Measurements from ENCODE around the gene NUTM2D. TPM values are rescaled to one million over a fixed set of nuclear protein-coding genes. Genes with fewer than 3 reads are reported as not detected.
"Not testable (repeated sequence)": the region's sequence is repeated elsewhere in the genome, so short reads cannot be mapped to it uniquely, and the experiment has no call there.

NUTM2D gene
- total and polyA plus RNA-seq, 10 of the 15 experiments (the other 5 are each of a cell fraction or from before 2014, with no cell fraction given), result 0.15 to 1.6 (median 1.1) TPM; not detected in 2

DNA sequence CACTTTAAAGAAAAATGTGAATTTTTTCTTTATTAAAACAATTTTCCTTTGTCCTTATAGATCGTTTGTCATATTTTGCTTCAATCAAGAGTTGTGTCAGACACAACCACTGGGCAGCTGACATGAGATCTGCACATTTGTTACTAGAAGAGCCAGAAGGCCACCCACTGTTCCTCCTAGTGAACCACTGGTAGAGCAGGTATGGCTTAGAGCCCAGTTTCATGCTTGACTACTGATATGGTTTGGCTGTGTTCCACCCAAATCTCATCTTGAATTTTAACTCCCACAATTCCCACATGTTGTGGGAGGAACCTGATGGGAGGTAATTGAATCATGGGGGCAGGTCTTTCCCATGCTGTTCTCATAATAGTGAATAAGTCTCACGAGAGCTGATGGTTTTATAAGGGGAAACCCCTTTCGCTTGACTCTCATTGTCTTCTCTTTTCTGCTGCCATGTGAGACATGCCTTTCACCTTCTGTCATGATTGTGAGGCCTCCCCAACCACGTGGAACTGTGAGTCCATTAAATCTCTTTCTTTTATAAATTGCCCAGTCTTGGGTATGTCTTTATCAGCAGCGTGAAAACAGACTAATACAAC lies 28.3 kb downstream of the NUTM2D start:
- 33% methylated on average over 4 of the region's 5 CpGs for WGBS (ENCODE audit: insufficient coverage, insufficient replicate concordance, low lambda C conversion rate, missing lambda C conversion rate)

DNA sequence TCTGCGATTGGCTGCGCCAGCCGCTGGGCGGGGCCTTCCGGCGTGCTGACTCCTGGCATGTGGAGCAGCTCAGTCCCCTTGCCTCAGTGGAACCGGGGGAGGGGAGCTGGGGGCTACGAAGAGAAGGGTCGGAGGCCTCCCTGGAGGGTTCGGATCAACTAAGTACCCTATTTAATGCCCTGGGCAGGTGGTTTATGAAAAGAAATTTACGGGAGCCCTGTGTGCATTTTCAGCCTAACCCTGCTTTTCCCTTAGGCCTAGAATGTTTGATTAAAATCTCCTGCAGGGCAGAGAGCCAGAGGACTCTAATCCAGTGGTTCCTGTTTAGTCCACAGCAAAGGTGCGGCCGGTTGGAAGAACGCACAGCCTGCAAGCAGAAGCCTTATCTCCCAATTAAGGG lies 33.8 kb downstream of the NUTM2D start:
- POLR2A ChIA-PET; BruUV-seq (replicated peaks); H4K20me1 ChIP-seq (ENCODE audit: control insufficient read depth, insufficient read depth); FAIRE-seq; RAD21 ChIA-PET (ENCODE audit: unreplicated experiment); CTCF ChIA-PET; SMC1A ChIA-PET (ENCODE audit: uncharacterized antibody, unreplicated experiment); H3K79me2 ChIP-seq (ENCODE audit: control insufficient read depth, insufficient read depth, low read length); H3K4me1 ChIP-seq (ENCODE audit: control insufficient read depth, insufficient read depth, low read length); DNase-seq (ENCODE audit: low read depth, low spot score); H3K27me3 ChIP-seq (replicated peaks in 1 of 2; ENCODE audit: control insufficient read depth in 2 of 2, insufficient read depth in 2 of 2, low read length in 1 of 2); in situ Hi-C loops (cut with MboI); intact Hi-C loops (cut with micrococcal nuclease; ENCODE audit: unreplicated experiment); H3K9me3 ChIP-seq (replicated peaks; ENCODE audit: control insufficient read depth, insufficient read depth, low read length); H3K4me2 ChIP-seq (ENCODE audit: control insufficient read depth, insufficient read depth); H3K27ac ChIP-seq (ENCODE audit: control insufficient read depth, insufficient read depth); H3K4me3 ChIP-seq; H3K9ac ChIP-seq (ENCODE audit: control insufficient read depth, insufficient read depth, low read length); ATAC-seq; H3K36me3 ChIP-seq (ENCODE audit: control insufficient read depth in 2 of 2, insufficient read depth in 2 of 2, low read length in 1 of 2); H2AFZ ChIP-seq (ENCODE audit: control insufficient read depth, low read depth, low read length): not testable (repeated sequence)
- 68% methylated on average over 6 of the region's 14 CpGs for WGBS (ENCODE audit: insufficient coverage, insufficient replicate concordance, low lambda C conversion rate, missing lambda C conversion rate)

More for the DNA sequence above, 28.3 kb downstream of the NUTM2D start:
- H3K4me1 ChIP-seq (ENCODE audit: control insufficient read depth, insufficient read depth, low read length); H3K36me3 ChIP-seq (ENCODE audit: control insufficient read depth in 2 of 2, insufficient read depth in 2 of 2, low read length in 1 of 2); in situ Hi-C loops (cut with MboI); H3K27ac ChIP-seq (ENCODE audit: control insufficient read depth, insufficient read depth); POLR2A ChIA-PET; CTCF ChIA-PET; H4K20me1 ChIP-seq (ENCODE audit: control insufficient read depth, insufficient read depth); SMC1A ChIA-PET (ENCODE audit: uncharacterized antibody, unreplicated experiment); DNase-seq (ENCODE audit: low read depth, low spot score); H3K4me2 ChIP-seq (ENCODE audit: control insufficient read depth, insufficient read depth); ATAC-seq; H2AFZ ChIP-seq (ENCODE audit: control insufficient read depth, low read depth, low read length); H3K27me3 ChIP-seq (replicated peaks in 1 of 2; ENCODE audit: control insufficient read depth in 2 of 2, insufficient read depth in 2 of 2, low read length in 1 of 2); H3K9me3 ChIP-seq (replicated peaks; ENCODE audit: control insufficient read depth, insufficient read depth, low read length); BruUV-seq (replicated peaks); H3K4me3 ChIP-seq; intact Hi-C loops (cut with micrococcal nuclease; ENCODE audit: unreplicated experiment); RAD21 ChIA-PET (ENCODE audit: unreplicated experiment); H3K79me2 ChIP-seq (ENCODE audit: control insufficient read depth, insufficient read depth, low read length); FAIRE-seq; H3K9ac ChIP-seq (ENCODE audit: control insufficient read depth, insufficient read depth, low read length): not testable (repeated sequence)

DNA sequence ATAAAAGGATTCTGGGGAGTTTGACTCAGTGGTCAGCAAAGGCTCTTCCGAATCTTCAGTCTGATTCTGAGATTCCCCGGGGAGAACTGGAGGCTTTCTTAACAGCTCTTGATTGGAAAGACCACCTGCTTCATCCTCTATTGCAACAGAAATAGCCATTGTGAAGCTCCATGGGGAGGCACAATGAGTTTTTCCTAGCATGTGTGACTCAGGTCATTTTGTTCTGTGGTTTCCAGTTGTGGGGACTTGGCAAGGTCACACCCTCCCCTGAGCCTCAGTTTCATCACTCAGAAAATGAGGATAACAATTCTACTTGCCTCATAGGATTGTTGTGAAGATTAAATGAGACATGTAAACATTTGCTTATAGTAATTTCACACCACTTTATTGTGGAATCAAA lies 38.7 kb downstream of the NUTM2D start:
- intact Hi-C loops (cut with micrococcal nuclease; ENCODE audit: unreplicated experiment); RAD21 ChIA-PET (ENCODE audit: unreplicated experiment); CTCF ChIA-PET; H3K9ac ChIP-seq (ENCODE audit: control insufficient read depth, insufficient read depth, low read length); H3K9me3 ChIP-seq (replicated peaks; ENCODE audit: control insufficient read depth, insufficient read depth, low read length); H4K20me1 ChIP-seq (ENCODE audit: control insufficient read depth, insufficient read depth); DNase-seq (ENCODE audit: low read depth, low spot score); H3K27ac ChIP-seq (ENCODE audit: control insufficient read depth, insufficient read depth); SMC1A ChIA-PET (ENCODE audit: uncharacterized antibody, unreplicated experiment); H3K79me2 ChIP-seq (ENCODE audit: control insufficient read depth, insufficient read depth, low read length); H3K4me3 ChIP-seq; H3K4me2 ChIP-seq (ENCODE audit: control insufficient read depth, insufficient read depth); ATAC-seq; in situ Hi-C loops (cut with MboI); BruUV-seq (replicated peaks); POLR2A ChIA-PET; H2AFZ ChIP-seq (ENCODE audit: control insufficient read depth, low read depth, low read length); FAIRE-seq; H3K4me1 ChIP-seq (ENCODE audit: control insufficient read depth, insufficient read depth, low read length); H3K36me3 ChIP-seq (ENCODE audit: control insufficient read depth in 2 of 2, insufficient read depth in 2 of 2, low read length in 1 of 2); H3K27me3 ChIP-seq (replicated peaks in 1 of 2; ENCODE audit: control insufficient read depth in 2 of 2, insufficient read depth in 2 of 2, low read length in 1 of 2): not testable (repeated sequence)
- 76% methylated on average over 2 of the region's 2 CpGs for WGBS (ENCODE audit: insufficient coverage, insufficient replicate concordance, low lambda C conversion rate, missing lambda C conversion rate)

Data from GM12878 (cell line).